ENCODE results near the gene GH2. TPM values are rescaled to one million over a fixed set of nuclear protein-coding genes. Genes with fewer than 3 reads are reported as not detected.
"Not testable (repeated sequence)": the region's sequence is repeated elsewhere in the genome, so short reads cannot be mapped to it uniquely, and the experiment has no call there.

The GH2 gene
- total RNA-seq, result not detected
- long read RNA-seq, result 0 reads

GRCh38 chr17:63881935-63882601, at the start of gene GH2:
GH2 (minus strand) TSS chr17:63881944; CDS start chr17:63881801, 143 bp downstream.
- DNase-seq (ENCODE audit: low spot score), result no peak

DNA sequence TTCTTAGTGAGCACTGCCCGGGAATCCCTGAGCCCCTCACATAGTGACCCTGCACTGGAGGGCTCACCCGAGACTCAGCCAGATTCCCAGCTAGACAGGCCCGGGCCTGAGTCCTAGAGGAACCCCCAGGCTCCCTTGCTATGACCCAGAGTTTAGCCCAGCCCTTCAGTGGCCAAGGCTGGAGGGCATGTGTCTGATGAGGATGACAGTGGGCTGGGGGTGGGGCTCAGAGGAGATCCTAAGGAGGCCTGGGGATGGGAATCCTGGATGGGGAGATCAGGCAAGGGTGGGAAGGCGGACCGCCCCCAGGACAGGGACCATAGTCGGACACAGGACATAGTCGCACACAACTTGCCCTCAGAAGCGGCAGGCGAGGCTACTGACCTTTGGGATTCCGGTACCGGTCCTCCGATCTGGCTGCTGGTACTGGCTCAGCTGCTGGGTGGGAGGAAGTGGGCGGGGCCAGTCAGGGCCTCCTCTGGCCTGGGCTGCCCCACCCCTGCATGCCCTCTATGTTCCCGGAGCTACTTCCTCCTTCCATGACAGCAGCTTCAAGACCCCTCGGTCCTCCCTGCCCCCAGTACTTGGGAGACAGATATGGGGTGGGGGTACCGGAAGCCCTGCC, 49.3 kb upstream of the GH2 start:
- no peak for DNase-seq (ENCODE audit: low spot score)

- no peak for DNase-seq (ENCODE audit: low spot score)
Observed at GRCh38 chr17:63929860-63930766, 48.4 kb upstream of the GH2 start.

DNA sequence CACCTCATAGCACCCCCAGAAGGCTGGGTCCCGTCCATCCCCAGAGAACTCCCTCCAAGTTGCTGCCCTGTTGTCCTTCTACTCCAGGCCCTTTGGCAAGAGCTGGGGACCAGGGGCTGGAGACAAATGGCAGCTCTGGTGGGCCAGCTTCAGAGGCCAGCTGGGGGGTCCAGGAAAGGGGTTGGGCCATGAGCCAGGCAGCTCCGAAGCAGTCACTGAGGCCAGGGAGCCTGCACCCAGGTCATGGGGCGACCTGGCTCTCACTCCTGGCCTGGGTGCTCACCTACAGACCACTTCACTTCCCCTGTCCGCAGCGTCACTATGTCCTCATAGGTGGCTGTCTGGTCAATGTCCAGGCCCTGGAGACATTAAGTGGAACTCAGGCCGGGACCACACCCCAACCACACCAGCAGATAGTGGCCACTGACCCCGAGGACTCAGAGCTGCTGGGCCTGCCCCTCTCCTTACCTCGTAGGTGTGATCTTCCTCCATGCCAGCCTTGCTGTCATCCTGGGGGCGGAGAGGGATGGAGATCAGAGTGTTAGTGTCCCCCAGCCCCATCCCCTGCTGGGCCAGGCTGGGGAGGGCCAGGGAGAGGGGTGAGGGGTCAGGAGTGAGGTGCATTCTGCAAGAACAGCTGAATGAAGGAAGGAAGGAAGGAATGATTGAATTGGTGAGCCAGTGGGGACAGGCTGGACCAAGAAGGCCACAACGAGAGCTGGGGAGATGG, 47.4 kb upstream of the GH2 start:
- DNase-seq (ENCODE audit: low spot score), result no peak

GRCh38 chr17:63928172-63928666, 46.5 kb upstream of the GH2 start:
- DNase-seq (ENCODE audit: low spot score), result no peak

- DNase-seq (ENCODE audit: low spot score), result no peak
Observed at GRCh38 chr17:63927464-63928171, 45.9 kb upstream of the GH2 start.

DNA sequence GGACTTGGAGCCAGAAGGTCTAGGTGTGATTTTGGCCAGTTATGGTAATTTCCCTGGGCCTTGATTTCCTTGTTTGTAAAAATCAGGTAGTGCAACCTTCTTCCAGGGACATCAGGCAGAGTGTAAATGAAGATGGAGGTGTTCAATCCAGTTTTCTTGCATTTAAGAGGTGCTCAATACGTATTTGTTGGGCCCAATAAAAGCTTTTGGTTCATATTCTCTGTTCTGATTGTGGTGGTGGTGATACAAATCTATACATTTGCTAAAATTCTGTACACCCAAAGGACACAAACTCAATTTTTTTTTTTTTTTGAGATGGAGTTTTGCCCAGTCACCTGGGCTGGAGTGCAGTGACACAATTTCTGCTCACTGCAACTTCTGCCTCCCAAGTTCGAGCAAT, 44.4 kb upstream of the GH2 start:
- no peak for DNase-seq (ENCODE audit: low spot score)

- no peak for DNase-seq (ENCODE audit: low spot score)
Observed at GRCh38 chr17:63925615-63926014, 43.9 kb upstream of the GH2 start.

- DNase-seq (ENCODE audit: low spot score), result not testable (repeated sequence)
Observed at GRCh38 chr17:63922402-63922801, 40.7 kb upstream of the GH2 start.

DNA sequence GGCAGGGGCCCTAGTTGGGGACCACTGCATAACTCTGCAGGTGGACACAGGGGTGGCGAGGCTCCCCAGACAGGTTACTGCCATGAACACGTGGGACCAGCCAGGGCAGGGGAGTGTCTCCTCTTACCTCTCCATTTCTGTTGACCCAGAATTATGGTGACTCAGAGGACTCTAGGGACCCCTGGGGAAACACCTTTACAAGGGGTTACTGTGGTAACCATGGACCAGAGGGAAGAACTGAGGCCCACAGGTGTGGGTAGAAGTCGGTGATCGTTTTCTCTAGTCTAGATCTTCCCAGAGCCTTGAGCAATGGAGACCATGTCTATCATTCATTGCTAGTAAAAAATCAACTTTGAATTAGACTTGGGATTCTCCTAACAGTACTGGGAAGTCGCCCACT, 39.0 kb upstream of the GH2 start:
- not testable (repeated sequence) for DNase-seq (ENCODE audit: low spot score)

DNA sequence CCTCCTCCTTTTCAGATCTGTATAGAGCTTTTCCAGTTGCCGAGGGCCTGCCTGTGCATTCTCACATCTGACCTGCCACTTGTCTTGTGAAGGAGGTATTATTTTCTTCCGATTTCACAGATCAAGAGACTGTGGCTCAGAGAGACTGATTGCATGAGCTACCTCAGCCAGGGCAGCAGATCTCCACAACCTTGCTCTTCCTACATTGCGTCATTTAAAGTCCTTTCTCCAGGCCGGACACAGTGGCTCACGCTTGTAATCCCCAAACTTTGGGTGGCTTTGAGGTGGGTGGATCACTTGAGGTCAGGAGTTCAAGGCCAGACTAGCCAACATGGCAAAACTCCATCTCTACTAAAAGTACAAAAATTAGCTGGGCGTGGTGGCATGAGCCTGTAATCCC, 38.3 kb upstream of the GH2 start:
- not testable (repeated sequence) for DNase-seq (ENCODE audit: low spot score)

DNA sequence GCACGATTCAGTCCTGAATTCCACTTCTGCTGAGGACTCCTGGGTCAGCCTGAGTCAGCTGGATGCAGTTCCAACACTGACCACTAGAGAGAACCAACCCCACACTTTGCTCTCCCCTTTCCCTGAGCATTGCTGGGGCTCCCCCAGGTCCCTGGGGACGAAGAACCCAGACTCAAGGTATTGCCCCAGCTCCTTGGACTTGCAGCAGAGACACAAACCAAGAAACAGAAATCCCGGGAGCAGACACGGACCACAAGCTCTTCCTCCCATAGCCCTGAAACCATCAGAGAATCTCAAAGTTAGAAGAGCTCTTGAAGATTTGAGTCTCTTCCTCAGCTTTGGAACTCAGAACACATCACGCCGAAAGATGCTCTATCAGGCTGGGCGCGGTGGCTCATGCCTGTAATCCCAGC, 37.6 kb upstream of the GH2 start:
- no peak for DNase-seq (ENCODE audit: low spot score)

GRCh38 chr17:63918789-63919305, 37.1 kb upstream of the GH2 start, which contains the start of gene GH1:
GH1 (minus strand) TSS chr17:63918839; CDS start chr17:63918776, 63 bp downstream.
- DNase-seq (ENCODE audit: low spot score), result not testable (repeated sequence)

DNA sequence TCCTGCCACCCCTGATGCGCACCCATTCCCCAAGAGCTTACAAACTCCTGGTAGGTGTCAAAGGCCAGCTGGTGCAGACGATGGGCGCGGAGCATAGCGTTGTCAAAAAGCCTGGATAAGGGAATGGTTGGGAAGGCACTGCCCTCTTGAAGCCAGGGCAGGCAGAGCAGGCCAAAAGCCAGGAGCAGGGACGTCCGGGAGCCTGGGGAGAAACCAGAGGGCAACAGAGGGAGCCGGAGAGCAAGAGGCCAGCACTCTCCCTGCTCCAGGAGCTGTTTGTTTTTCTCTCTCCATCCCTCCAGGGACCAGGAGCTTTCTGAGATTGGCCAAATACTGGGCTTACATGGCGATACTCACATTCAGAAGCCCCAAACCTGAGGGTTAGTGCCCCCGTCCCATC, 36.6 kb upstream of the GH2 start:
- DNase-seq (ENCODE audit: low spot score), result no peak

- no peak for DNase-seq (ENCODE audit: low spot score)
Observed at GRCh38 chr17:63917646-63918045, 35.9 kb upstream of the GH2 start.

DNA sequence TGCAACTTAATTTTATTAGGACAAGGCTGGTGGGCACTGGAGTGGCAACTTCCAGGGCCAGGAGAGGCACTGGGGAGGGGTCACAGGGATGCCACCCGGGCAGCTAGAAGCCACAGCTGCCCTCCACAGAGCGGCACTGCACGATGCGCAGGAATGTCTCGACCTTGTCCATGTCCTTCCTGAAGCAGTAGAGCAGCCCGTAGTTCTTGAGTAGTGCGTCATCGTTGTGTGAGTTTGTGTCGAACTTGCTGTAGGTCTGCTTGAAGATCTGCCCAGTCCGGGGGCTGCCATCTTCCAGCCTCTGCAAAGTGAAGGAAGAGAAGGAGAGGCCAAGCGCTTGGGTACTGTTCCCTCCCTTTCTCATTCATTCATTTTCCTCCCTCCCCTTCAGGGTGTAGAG, 35.5 kb upstream of the GH2 start:
- not testable (repeated sequence) for DNase-seq (ENCODE audit: low spot score)

- no peak for DNase-seq (ENCODE audit: low spot score)
Observed at GRCh38 chr17:63916566-63917185, 34.9 kb upstream of the GH2 start.

DNA sequence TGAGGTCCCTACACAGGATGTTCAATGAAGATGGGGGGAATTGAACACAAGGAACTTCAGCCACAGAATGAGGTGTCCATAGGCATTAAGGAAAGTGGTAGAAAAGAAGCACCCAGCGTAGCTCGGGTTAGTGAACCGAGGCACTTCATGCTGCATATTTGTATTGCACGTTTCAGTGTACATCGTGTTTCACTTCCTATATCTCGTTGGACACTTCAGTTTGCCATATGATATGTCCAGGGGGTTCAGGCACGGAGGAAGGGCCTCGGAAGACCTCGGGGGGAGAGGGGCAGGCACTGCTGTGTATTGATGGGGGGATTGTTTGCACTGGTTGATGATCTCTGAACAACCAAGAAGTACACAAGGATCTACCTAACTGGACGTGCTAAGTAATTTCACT, 34.0 kb upstream of the GH2 start:
- not testable (repeated sequence) for DNase-seq (ENCODE audit: low spot score)

- no peak for DNase-seq (ENCODE audit: low spot score)
Observed at GRCh38 chr17:63914471-63914870, 32.7 kb upstream of the GH2 start.

- DNase-seq (ENCODE audit: low spot score), result no peak
Observed at GRCh38 chr17:63911657-63912100, 29.9 kb upstream of the GH2 start.
